Activated CD4-positive, alpha-beta T cell treated with anti-CD3 and anti-CD28 coated beads, Interleukin-2, amount 50 U/mL, for 4 hours (primary cell): ENCODE data around the gene GHR.

Source experiments
- DNase-seq, 2 experiments: peaks; one replicate each; pipeline ENCODE4 v3.0.0-alpha.2; 2020

GHR gene

GRCh38 chr5:42423285-42424165 lies at the start of gene GHR:
Gene GHR, plus strand, starts transcription at chr5:42423439. Its CDS starts 142,436 bp downstream, at chr5:42565875.
- no peak for DNase-seq

- DNase-seq = no peak
These were observed 48.5 kb upstream of the GHR start for GRCh38 chr5:42374679-42375273.

- no peak for DNase-seq
These were observed 45.7 kb upstream of the GHR start for GRCh38 chr5:42377496-42377895.

- DNase-seq = no peak
These were observed 41.3 kb upstream of the GHR start for GRCh38 chr5:42381973-42382372.

- no peak for DNase-seq
These were observed 35.7 kb upstream of the GHR start for GRCh38 chr5:42387563-42387962.

- no peak for DNase-seq
These were observed 33.1 kb upstream of the GHR start for GRCh38 chr5:42390115-42390514.

- no peak for DNase-seq
These were observed 30.3 kb upstream of the GHR start for GRCh38 chr5:42392917-42393316.

GRCh38 chr5:42396111-42396510 lies 27.1 kb upstream of the GHR start:
- no peak for DNase-seq

- DNase-seq = no peak
These were observed 26.0 kb upstream of the GHR start for GRCh38 chr5:42397267-42397666.

GRCh38 chr5:42399702-42400101 lies 23.5 kb upstream of the GHR start:
- DNase-seq = no peak

GRCh38 chr5:42400474-42400873 lies 22.8 kb upstream of the GHR start:
- DNase-seq = no peak

- DNase-seq = no peak
These were observed 20.0 kb upstream of the GHR start for GRCh38 chr5:42403236-42403635.

GRCh38 chr5:42404366-42404765 lies 18.9 kb upstream of the GHR start:
- no peak for DNase-seq

GRCh38 chr5:42419294-42419693 lies 3.9 kb upstream of the GHR start:
- no peak for DNase-seq

- no peak for DNase-seq
These were observed 471 bp upstream of the GHR start for GRCh38 chr5:42422656-42423280.

GRCh38 chr5:42426016-42426415 lies 2.8 kb downstream of the GHR start:
- DNase-seq = no peak

- no peak for DNase-seq
These were observed 6.5 kb downstream of the GHR start for GRCh38 chr5:42429694-42430093.

GRCh38 chr5:42434047-42434724 lies 10.9 kb downstream of the GHR start:
- DNase-seq = no peak

GRCh38 chr5:42436051-42436450 lies 12.8 kb downstream of the GHR start:
- DNase-seq = no peak

GRCh38 chr5:42454216-42454995 lies 31.2 kb downstream of the GHR start:
- no peak for DNase-seq

GRCh38 chr5:42461033-42461432 lies 37.8 kb downstream of the GHR start:
- DNase-seq = no peak

- no peak for DNase-seq
These were observed 38.3 kb downstream of the GHR start for GRCh38 chr5:42461507-42461906.

- no peak for DNase-seq
These were observed 38.8 kb downstream of the GHR start for GRCh38 chr5:42462083-42462482.
